Right lobe of liver (tissue), 6 donors: Measurements from ENCODE around the gene ZNF175. TPM values are rescaled to one million over a fixed set of nuclear protein-coding genes. Genes with fewer than 3 reads are reported as not detected.

ENCODE experiments used
- ATAC-seq, 4 donors: fragments of 200-7000 bp; cut with Tn5 transposase; one replicate each; pipeline ENCODE4 v1.9.1; 2020; ENCODE audit warnings: mild to moderate bottlenecking in 4 of 4, moderate library complexity in 4 of 4
- DNase-seq, 3 donors: peaks; one replicate each; pipeline ENCODE4 v3.0.0-alpha.2; 2020
- H3K27ac ChIP-seq, 3 donors: fragments of 200-600 bp; one replicate each; pipeline ENCODE4 v1.8.0; 2022
- H3K27me3 ChIP-seq, 2 donors: fragments of 200-600 bp; one replicate each; pipeline ENCODE4 v1.8.0; 2022
- H3K36me3 ChIP-seq, 4 donors: fragments of 200-600 bp; sonication (generic) in 1 of 4; one replicate each; pipeline versions ENCODE4 v1.5.1 to v1.8.0; 2017 to 2022; ENCODE audit warnings: control low read depth in 1 of 4
- H3K4me1 ChIP-seq, 4 donors: fragments of 200-600 bp; sonication (generic) in 1 of 4; one replicate each; pipeline versions ENCODE4 v1.5.1 to v1.8.0; 2017 to 2022; ENCODE audit warnings: control low read depth in 1 of 4
- H3K4me3 ChIP-seq, 3 donors: fragments of 200-600 bp; one replicate each; pipeline ENCODE4 v1.8.0; 2022
- H3K9me3 ChIP-seq, 4 donors: fragments of 200-600 bp; sonication (generic) in 1 of 4; one replicate each; pipeline versions ENCODE4 v1.5.1 to v1.8.0; 2017 to 2022; ENCODE audit warnings: control low read depth in 1 of 4
- POLR2A ChIP-seq: fragments of 450-650 bp; IDR thresholded peaks from one replicate; pipeline ENCODE4 v1.6.1; 2017; ENCODE audit warnings: antibody characterized with exemption, mild to moderate bottlenecking
- WGBS: methylation state at CpG from one replicate; pipeline ENCODE4 v1.1.6; 2018; ENCODE audit warnings: low coverage, low lambda C conversion rate; ENCODE audit not compliant: insufficient coverage; ENCODE audit errors: missing lambda C conversion rate; 5-methylcytosine and 5-hydroxymethylcytosine counted together
- intact Hi-C, 2 donors: fragments of 100-400 bp; cut with DNase I; formaldehyde crosslinking; loops; one replicate each; pipeline versions ENCODE4 v1.11.2 to v1.14.1; 2022
- total RNA-seq, 6 experiments: library from RNA; depleted of rRNA in 2 of 6; stranded (reverse); fragments of >200 nt in 2 of 6; fragmentation: NEBNext Ultra II Directional in 3 of 6; extraction: Animal tissue kit (Norgen Biotek cat#: 25700) in 3 of 6; gene quantifications; one replicate each; pipeline versions ENCODE4 v1.1.0 to v1.2.4, GENCODE V29; 2016 to 2023
- TF ChIP-seq, protein P1 (sequence below), 4 donors: fragments of 200-600 bp in 3 of 4; fragments of 450-650 bp in 1 of 4; IDR thresholded peaks; one replicate each; pipeline versions ENCODE4 v1.5.1 to v1.8.0; 2016 to 2022; ENCODE audit warnings: antibody characterized with exemption in 4 of 4, mild to moderate bottlenecking in 2 of 4
- donor health status: DM: no; HTN: yes; CAD: no.
- donor health status: DM: no; HTN: no; CAD: no.
- donor health status: DM: no; HTN: no; CAD: no.
- donor health status: DM: no; HTN: yes; CAD: no.
- donor health status: DM: no; HTN: yes; CAD: no.

ZNF175 gene
- total RNA-seq, 6 experiments from 2014 or later, result 1.2 to 5.2 (median 4.4) TPM

DNA sequence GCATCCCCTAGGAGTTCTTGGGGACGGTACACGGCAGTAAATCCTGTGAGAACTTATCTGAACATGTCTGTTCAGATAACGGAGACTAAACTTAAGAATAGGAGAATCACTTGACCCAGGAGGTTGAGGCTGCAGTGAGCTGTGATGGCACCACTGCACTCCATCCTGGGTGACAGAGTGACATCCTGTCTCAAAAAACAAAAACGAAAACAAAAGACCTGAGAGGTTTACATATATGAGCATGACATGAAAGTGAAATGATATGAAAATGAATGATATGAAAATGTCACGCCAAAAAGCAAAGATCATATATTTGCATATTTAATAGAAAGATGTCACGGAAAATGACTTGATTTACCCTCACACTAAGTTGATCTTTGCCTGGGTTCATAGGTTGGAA lies 5.8 kb downstream of the ZNF175 start:
- H3K9me3 ChIP-seq, result no peaks in the 10 kb centered on the region
- DNase-seq (no peak), ATAC-seq (no peak)
- H3K27ac ChIP-seq, result no peak overlapping the region
- intact Hi-C loops, result no loop called here
- no peak overlapping the region for H3K4me3 ChIP-seq
- peaks cover 0 to 3% (median 0%) of the 10 kb centered on the region in 4 donors for H3K4me1 ChIP-seq
- H3K36me3 ChIP-seq, result peaks cover 0 to 17% (median 7%) of the 10 kb centered on the region in 4 donors
- H3K27me3 ChIP-seq, result no peaks in the 10 kb centered on the region
- TF ChIP-seq POLR2A, result no peak
- TF ChIP-seq, protein P1, sequence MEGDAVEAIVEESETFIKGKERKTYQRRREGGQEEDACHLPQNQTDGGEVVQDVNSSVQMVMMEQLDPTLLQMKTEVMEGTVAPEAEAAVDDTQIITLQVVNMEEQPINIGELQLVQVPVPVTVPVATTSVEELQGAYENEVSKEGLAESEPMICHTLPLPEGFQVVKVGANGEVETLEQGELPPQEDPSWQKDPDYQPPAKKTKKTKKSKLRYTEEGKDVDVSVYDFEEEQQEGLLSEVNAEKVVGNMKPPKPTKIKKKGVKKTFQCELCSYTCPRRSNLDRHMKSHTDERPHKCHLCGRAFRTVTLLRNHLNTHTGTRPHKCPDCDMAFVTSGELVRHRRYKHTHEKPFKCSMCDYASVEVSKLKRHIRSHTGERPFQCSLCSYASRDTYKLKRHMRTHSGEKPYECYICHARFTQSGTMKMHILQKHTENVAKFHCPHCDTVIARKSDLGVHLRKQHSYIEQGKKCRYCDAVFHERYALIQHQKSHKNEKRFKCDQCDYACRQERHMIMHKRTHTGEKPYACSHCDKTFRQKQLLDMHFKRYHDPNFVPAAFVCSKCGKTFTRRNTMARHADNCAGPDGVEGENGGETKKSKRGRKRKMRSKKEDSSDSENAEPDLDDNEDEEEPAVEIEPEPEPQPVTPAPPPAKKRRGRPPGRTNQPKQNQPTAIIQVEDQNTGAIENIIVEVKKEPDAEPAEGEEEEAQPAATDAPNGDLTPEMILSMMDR (IDR thresholded peaks at IDR 0.05), result no peak
- WGBS, result 90% methylated on average over 6 of the region's 6 CpGs

DNA sequence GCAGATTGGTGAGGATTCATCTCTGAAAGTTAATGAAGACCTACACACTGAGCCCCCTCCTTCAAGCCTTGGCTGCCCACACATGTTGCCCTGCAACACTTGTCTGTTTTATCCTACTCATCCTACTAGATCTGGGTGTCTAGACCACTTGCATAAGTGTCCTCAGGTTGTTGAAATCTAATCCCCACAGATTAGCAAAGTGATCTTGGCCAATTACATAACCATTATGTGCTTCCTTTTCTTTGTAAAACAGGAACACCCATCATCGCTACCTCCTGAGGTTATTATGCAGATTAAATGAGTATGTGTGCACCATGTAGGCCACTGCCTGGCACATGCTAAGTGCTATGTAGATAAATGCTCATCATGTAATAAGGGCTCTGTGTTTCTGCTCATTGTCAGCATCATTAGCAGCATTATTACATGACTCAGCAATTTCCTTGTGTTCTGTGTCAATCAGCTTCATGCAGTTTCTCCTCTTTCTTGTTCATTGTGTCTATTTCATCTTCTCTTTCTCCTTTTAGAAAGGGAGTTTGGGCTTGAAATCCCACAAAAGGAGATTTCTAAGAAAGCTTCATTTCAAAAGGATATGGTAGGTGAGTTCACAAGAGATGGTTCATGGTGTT lies 15.1 kb downstream of the ZNF175 start:
- Histone ChIP-seq H3K4me1 (no peaks in the 10 kb centered on the region), H3K27ac (no peak overlapping the region), H3K36me3 (peaks cover 0 to 32% (median 10%) of the 10 kb centered on the region in 4 donors), H3K27me3 (no peaks in the 10 kb centered on the region), H3K9me3 (peaks cover 0 to 15% (median 9%) of the 10 kb centered on the region in 4 donors), H3K4me3 (no peak overlapping the region)
- ATAC-seq (no peak), DNase-seq (no peak)
- 58% methylated on average over 1 of the region's 1 CpG for WGBS
- intact Hi-C loops, result no loop called here
- TF ChIP-seq POLR2A, result no peak
- TF ChIP-seq, protein P1 (IDR thresholded peaks at IDR 0.05), result no peak

DNA sequence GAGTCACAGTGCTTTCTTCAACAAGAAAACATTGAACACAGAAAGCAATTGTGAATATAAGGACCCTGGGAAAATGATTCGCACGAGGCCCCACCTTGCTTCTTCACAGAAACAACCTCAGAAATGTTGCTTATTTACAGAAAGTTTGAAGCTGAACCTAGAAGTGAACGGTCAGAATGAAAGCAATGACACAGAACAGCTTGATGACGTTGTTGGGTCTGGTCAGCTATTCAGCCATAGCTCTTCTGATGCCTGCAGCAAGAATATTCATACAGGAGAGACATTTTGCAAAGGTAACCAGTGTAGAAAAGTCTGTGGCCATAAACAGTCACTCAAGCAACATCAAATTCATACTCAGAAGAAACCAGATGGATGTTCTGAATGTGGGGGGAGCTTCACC lies 15.7 kb downstream of the ZNF175 start:
- WGBS, result 100% methylated on average over 4 of the region's 4 CpGs
- DNase-seq (no peak), ATAC-seq (no peak)
- Histone ChIP-seq H3K4me3 (no peak overlapping the region), H3K27ac (no peak overlapping the region), H3K4me1 (no peaks in the 10 kb centered on the region), H3K36me3 (peaks cover 0 to 27% (median 6%) of the 10 kb centered on the region in 4 donors), H3K27me3 (no peaks in the 10 kb centered on the region), H3K9me3 (peaks cover 0 to 15% (median 9%) of the 10 kb centered on the region in 4 donors)
- intact Hi-C loops, result no loop called here
- TF ChIP-seq, protein P1 (IDR thresholded peaks at IDR 0.05), result no peak
- no peak for TF ChIP-seq POLR2A

DNA sequence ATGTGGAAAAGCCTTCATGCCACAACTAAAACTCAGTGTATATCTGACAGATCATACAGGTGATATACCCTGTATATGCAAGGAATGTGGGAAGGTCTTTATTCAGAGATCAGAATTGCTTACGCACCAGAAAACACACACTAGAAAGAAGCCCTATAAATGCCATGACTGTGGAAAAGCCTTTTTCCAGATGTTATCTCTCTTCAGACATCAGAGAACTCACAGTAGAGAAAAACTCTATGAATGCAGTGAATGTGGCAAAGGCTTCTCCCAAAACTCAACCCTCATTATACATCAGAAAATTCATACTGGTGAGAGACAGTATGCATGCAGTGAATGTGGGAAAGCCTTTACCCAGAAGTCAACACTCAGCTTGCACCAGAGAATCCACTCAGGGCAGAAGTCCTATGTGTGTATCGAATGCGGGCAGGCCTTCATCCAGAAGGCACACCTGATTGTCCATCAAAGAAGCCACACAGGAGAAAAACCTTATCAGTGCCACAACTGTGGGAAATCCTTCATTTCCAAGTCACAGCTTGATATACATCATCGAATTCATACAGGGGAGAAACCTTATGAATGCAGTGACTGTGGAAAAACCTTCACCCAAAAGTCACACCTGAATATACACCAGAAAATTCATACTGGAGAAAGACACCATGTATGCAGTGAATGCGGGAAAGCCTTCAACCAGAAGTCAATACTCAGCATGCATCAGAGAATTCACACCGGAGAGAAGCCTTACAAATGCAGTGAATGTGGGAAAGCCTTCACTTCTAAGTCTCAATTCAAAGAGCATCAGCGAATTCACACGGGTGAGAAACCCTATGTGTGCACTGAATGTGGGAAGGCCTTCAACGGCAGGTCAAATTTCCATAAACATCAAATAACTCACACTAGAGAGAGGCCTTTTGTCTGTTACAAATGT lies 16.4 kb downstream of the ZNF175 start:
- ATAC-seq (no peak), DNase-seq (no peak)
- no peaks in the 10 kb centered on the region for H3K4me1 ChIP-seq
- H3K4me3 ChIP-seq, result no peak overlapping the region
- no peak overlapping the region for H3K27ac ChIP-seq
- intact Hi-C loops, result no loop called here
- peaks cover 0 to 15% (median 9%) of the 10 kb centered on the region in 4 donors for H3K9me3 ChIP-seq
- TF ChIP-seq POLR2A, result no peak
- H3K27me3 ChIP-seq, result no peaks in the 10 kb centered on the region
- 98% methylated on average over 7 of the region's 9 CpGs for WGBS
- peaks cover 0 to 25% (median 6%) of the 10 kb centered on the region in 4 donors for H3K36me3 ChIP-seq

DNA sequence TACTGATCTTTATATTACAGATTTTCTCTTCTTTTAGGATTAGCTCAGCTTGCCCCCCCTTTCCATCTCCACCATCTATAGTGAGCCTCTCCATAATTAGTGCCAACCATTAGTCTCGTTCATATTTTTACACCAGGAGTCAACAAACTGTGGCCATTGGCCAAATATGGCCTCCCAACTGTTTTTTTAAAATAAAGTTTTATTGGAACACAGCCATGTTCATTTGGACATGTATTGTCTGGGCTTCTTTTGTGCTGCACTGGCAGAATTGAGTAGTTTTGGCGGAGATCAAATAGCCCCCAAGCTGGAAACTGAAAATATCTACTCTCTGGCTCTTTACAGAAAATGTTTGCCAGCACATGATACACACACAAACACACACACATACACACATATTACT lies 18.4 kb downstream of the ZNF175 start:
- WGBS, result 75% methylated on average over 2 of the region's 2 CpGs
- no peak for ATAC-seq
- Histone ChIP-seq H3K27ac (no peak overlapping the region), H3K27me3 (no peaks in the 10 kb centered on the region), H3K9me3 (peaks cover 0 to 15% (median 9%) of the 10 kb centered on the region in 4 donors), H3K36me3 (peaks cover 0 to 20% (median 0%) of the 10 kb centered on the region in 4 donors), H3K4me1 (peaks cover 0 to 6% (median 3%) of the 10 kb centered on the region in 4 donors), H3K4me3 (no peak overlapping the region)
- no peak for DNase-seq
- intact Hi-C loops, result no loop called here
- TF ChIP-seq, protein P1 (IDR thresholded peaks at IDR 0.05), result no peak
- TF ChIP-seq POLR2A, result no peak
